ENCODE measurements around the gene ANXA6.

DNA sequence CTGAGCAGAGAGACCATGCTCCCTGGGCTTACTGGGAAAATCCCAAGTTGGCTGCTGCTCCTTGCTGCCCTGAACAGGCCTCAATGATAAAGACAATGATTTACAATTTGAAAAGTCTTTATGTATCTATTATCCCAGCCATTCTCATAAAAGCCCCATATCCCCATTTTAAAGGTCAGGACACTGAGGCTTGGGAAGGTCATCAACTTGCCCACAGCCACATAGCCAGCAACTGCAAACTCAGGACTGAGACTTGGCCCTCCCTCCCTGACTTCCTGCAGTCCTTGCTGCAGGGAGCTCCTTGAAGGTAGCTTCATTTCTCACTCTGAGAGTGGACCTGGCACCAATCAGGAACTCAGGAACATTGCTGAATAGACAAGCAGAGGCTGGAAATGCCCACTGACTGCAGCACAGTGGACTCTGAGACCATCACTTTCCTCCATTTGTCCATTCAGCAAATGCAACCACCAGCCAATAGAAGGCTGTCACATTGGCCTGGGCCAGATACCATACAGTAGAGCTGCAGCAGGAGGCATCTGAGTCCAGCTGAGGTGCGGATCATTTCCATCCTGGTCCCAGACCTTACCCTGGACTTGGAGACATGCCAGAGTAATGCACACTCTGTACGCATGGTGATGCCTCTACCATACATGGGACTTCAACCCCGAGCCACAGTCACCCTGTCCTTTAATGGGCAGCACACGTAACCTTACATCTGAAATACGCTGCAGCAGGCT, 95.0 kb downstream of the ANXA6 start:
- no peak for TF ChIP-seq POLR2A (conservative IDR thresholded peaks at IDR 0.05)
- no peak for TF ChIP-seq MAFK (IDR thresholded peaks at IDR 0.05; ENCODE audit: low read length)
- no peak for TF ChIP-seq MGA (IDR thresholded peaks at IDR 0.05)
- no peak for TF ChIP-seq L3MBTL2 (IDR thresholded peaks at IDR 0.05)
- no peak for TF ChIP-seq NBN (IDR thresholded peaks at IDR 0.05; ENCODE audit: low read depth)
- no peak for TF ChIP-seq BMI1 (IDR thresholded peaks at IDR 0.05; ENCODE audit: low read length)
- no peak for TF ChIP-seq EZH2 (IDR thresholded peaks at IDR 0.05; ENCODE audit: borderline replicate concordance, low read depth, low read length)
- no peak for TF ChIP-seq CTCF (IDR thresholded peaks at IDR 0.05 in 2 of 3, conservative IDR thresholded peaks at IDR 0.05 in 1 of 3; ENCODE audit: insufficient read depth in 2 of 3, low read depth in 1 of 3, low read length in 3 of 3)
- TF ChIP-seq, protein P1, sequence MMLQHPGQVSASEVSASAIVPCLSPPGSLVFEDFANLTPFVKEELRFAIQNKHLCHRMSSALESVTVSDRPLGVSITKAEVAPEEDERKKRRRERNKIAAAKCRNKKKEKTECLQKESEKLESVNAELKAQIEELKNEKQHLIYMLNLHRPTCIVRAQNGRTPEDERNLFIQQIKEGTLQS (IDR thresholded peaks at IDR 0.05): no peak
- TF ChIP-seq, protein P1 (CRISPR knock-in tag; conservative IDR thresholded peaks at IDR 0.05): no peak
- no peak for TF ChIP-seq THRAP3 (IDR thresholded peaks at IDR 0.05; ENCODE audit: borderline replicate concordance)
- TF ChIP-seq POLR2AphosphoS5 (IDR thresholded peaks at IDR 0.05; ENCODE audit: control insufficient read depth, insufficient read depth, low read depth, low read length): no peak
- no peak for TF ChIP-seq NCOA4 (IDR thresholded peaks at IDR 0.05; ENCODE audit: partially characterized antibody)
- no peak for TF ChIP-seq POLR2B (IDR thresholded peaks at IDR 0.05; ENCODE audit: low read depth, partially characterized antibody)
- no peak for TF ChIP-seq JUND (IDR thresholded peaks at IDR 0.05; ENCODE audit: borderline replicate concordance, low read depth, low read length)
- no peak for TF ChIP-seq JUND (tag; IDR thresholded peaks at IDR 0.05; ENCODE audit: borderline replicate concordance, low read depth, low read length)
